Transverse colon (tissue), 4 donors: ENCODE results near the gene TMTC2. TPM values are rescaled to one million over a fixed set of nuclear protein-coding genes. Genes with fewer than 3 reads are reported as not detected.

Source experiments
- DNase-seq: peaks from one replicate; pipeline ENCODE4 v3.0.0-alpha.2; 2019
- H3K27ac ChIP-seq, 4 donors: fragments of 200-600 bp; sonication (generic); 2 replicates each; pipeline ENCODE4 v1.5.1; 2016 to 2018; ENCODE audit warnings: inconsistent platforms in 4 of 4
- H3K27me3 ChIP-seq: fragments of 200-600 bp; sonication (generic); 2 replicates; pipeline ENCODE4 v1.5.1; 2017; ENCODE audit warnings: inconsistent platforms
- H3K36me3 ChIP-seq, 4 donors: fragments of 200-600 bp; sonication (generic); 2 replicates each; pipeline ENCODE4 v1.5.1; 2017 to 2019; ENCODE audit warnings: inconsistent platforms in 4 of 4
- H3K4me1 ChIP-seq, 4 donors: fragments of 200-600 bp; sonication (generic); 2 replicates each; pipeline ENCODE4 v1.5.1; 2017 to 2020; ENCODE audit warnings: inconsistent platforms in 4 of 4
- H3K4me3 ChIP-seq, 4 donors: fragments of 200-600 bp; sonication (generic); 1 replicate in 1 of 4; 2 replicates in 3 of 4; pipeline versions ENCODE4 v1.5.1 to v1.6.1; 2017 to 2019; ENCODE audit warnings: inconsistent platforms in 4 of 4
- H3K9me3 ChIP-seq, 2 donors: fragments of 200-600 bp; sonication (generic); 2 replicates each; pipeline ENCODE4 v1.5.1; 2017 to 2019; ENCODE audit warnings: inconsistent platforms in 2 of 2
- CTCF ChIP-seq, 5 experiments: fragments of 200-600 bp in 3 of 5; fragments of 450-650 bp in 2 of 5; sonication (generic) in 3 of 5; IDR thresholded peaks; 1 replicate in 2 of 5; 2 replicates in 3 of 5; pipeline ENCODE4 v1.5.1; 2016 to 2017; ENCODE audit warnings: antibody characterized with exemption in 5 of 5, inconsistent platforms in 3 of 5, mild to moderate bottlenecking in 2 of 5, moderate library complexity in 1 of 5
- EP300 ChIP-seq: sonication (generic); formaldehyde crosslinking; IDR thresholded peaks from one replicate; pipeline ENCODE4 v1.6.1; 2017; ENCODE audit warnings: antibody characterized with exemption, low read depth
- POLR2A ChIP-seq: fragments of 450-650 bp; IDR thresholded peaks from one replicate; pipeline ENCODE4 v1.6.1; 2016; ENCODE audit warnings: antibody characterized with exemption, mild to moderate bottlenecking, moderate library complexity
- POLR2AphosphoS5 ChIP-seq, 3 donors: sonication (generic); formaldehyde crosslinking; IDR thresholded peaks; one replicate each; pipeline ENCODE4 v1.6.1; 2016; ENCODE audit warnings: antibody characterized with exemption in 3 of 3
- WGBS, 2 donors: methylation state at CpG; one replicate each; pipeline ENCODE4 v1.1.5; 2018; ENCODE audit warnings: low coverage in 1 of 2; 5-methylcytosine and 5-hydroxymethylcytosine counted together
- in situ Hi-C, 4 donors: fragments of 200-750 bp; cut with MboI; loops; one replicate each; pipeline versions ENCODE4 v1.15.0 to v1.15.1; 2017; ENCODE audit warnings: low sequenced_read_pairs in 3 of 4, low pct_ligation_motif_present in 1 of 4, low pct_unique_long_range_greater_than_20kb in 1 of 4
- intact Hi-C: fragments of 100-400 bp; cut with DNase I; formaldehyde crosslinking; loops from one replicate; pipeline ENCODE4 v1.15.1; 2023; ENCODE audit warnings: low total_unique reads
- total RNA-seq, 4 donors: library from RNA; depleted of rRNA; stranded (reverse); fragments of >200 nt; gene quantifications; one replicate each; pipeline ENCODE4 v1.1.0, GENCODE V29; 2016

Gene TMTC2
- total RNA-seq, 4 donors from 2014 or later = 11.3 to 19.8 (median 17.1) TPM

GRCh38 chr12:83067981-83068380 lies 381.3 kb downstream of the TMTC2 start:
- DNase-seq = no peak
- no peaks in the 10 kb centered on the region for H3K36me3 ChIP-seq
- no peaks in the 10 kb centered on the region for H3K4me1 ChIP-seq
- H3K27me3 ChIP-seq = no peaks in the 10 kb centered on the region
- peaks cover 0 to under 1% of the 10 kb centered on the region in 2 donors for H3K9me3 ChIP-seq
- intact Hi-C loops = no loop called here
- TF ChIP-seq CTCF (IDR thresholded peaks at IDR 0.05) (no peak), POLR2AphosphoS5 (IDR thresholded peaks at IDR 0.05) (no peak), EP300 (no peak), POLR2A (no peak)
- no peak overlapping the region for H3K4me3 ChIP-seq
- in situ Hi-C loops = no loop called here
- H3K27ac ChIP-seq = no peak overlapping the region

DNA sequence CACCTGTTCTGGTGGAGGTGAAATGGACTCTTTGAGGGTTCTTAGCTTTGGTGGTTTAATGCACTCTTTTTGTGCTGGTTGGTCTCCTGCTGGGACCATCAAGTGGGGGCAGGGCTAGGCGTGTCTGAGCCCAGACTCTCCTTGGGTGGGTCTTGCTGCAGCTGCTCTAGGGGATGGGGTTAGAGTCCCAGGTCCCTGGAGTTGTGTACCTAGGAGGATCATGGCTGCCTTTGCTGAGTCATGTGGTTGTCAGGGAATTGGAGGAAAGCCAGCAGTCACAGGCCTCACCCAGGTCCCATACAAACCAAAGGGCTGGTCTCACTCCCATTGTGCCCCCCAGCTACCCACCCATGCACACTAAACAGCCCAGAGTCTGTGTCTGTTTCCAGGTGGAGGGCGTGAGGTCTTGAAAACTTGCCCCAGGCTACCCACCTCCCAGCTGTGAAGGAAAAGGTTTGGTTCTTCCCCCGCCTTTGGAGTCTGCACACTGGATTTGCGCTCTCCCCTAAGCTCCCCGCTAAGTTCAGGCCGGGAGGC lies 387.7 kb downstream of the TMTC2 start:
- Histone ChIP-seq H3K4me3 (no peak overlapping the region), H3K9me3 (peaks cover 0 to 6% of the 10 kb centered on the region in 2 donors), H3K27me3 (no peaks in the 10 kb centered on the region), H3K4me1 (no peaks in the 10 kb centered on the region), H3K27ac (no peak overlapping the region), H3K36me3 (no peaks in the 10 kb centered on the region)
- intact Hi-C loops (no loop called here), in situ Hi-C loops (no loop called here)
- TF ChIP-seq POLR2A (no peak), POLR2AphosphoS5 (IDR thresholded peaks at IDR 0.05) (no peak), CTCF (IDR thresholded peaks at IDR 0.05) (no peak), EP300 (no peak)
- 80 to 89% methylated on average over 1 to 6 of the region's 6 CpGs for WGBS, 2 donors
- no peak for DNase-seq

GRCh38 chr12:83075471-83075870 lies 388.8 kb downstream of the TMTC2 start:
- in situ Hi-C loops = no loop called here
- no peak for TF ChIP-seq POLR2AphosphoS5 (IDR thresholded peaks at IDR 0.05)
- no peak for TF ChIP-seq CTCF (IDR thresholded peaks at IDR 0.05)
- no peak for TF ChIP-seq EP300
- no peak for TF ChIP-seq POLR2A
- no peak for DNase-seq
- WGBS, 2 donors = 74 to 100% methylated on average over 1 of the region's 1 CpG
- no peaks in the 10 kb centered on the region for H3K27me3 ChIP-seq
- H3K36me3 ChIP-seq = no peaks in the 10 kb centered on the region
- H3K4me3 ChIP-seq = no peak overlapping the region
- no peak overlapping the region for H3K27ac ChIP-seq
- no peaks in the 10 kb centered on the region for H3K4me1 ChIP-seq
- peaks cover 0 to 6% of the 10 kb centered on the region in 2 donors for H3K9me3 ChIP-seq
- intact Hi-C loops = no loop called here

- H3K27ac ChIP-seq = no peak overlapping the region
- 89 to 90% methylated on average over 5 to 6 of the region's 6 CpGs for WGBS, 2 donors
- no peak for TF ChIP-seq CTCF (IDR thresholded peaks at IDR 0.05)
- no peak for TF ChIP-seq EP300
- TF ChIP-seq POLR2A = no peak
- TF ChIP-seq POLR2AphosphoS5 (IDR thresholded peaks at IDR 0.05) = no peak
- intact Hi-C loops = no loop called here
- H3K27me3 ChIP-seq = no peaks in the 10 kb centered on the region
- no peak for DNase-seq
- in situ Hi-C loops = no loop called here
- H3K4me3 ChIP-seq = no peak overlapping the region
- peaks cover 0 to 6% of the 10 kb centered on the region in 2 donors for H3K9me3 ChIP-seq
- H3K4me1 ChIP-seq = no peaks in the 10 kb centered on the region
- H3K36me3 ChIP-seq = no peaks in the 10 kb centered on the region
These were observed 390.3 kb downstream of the TMTC2 start for GRCh38 chr12:83077041-83077440.
